Neural progenitor cell (in vitro differentiated cells): ENCODE data around the gene TUG1. TPM values are rescaled to one million over a fixed set of nuclear protein-coding genes. Genes with fewer than 3 reads are reported as not detected.

Experiments
- DNase-seq: peaks from one replicate; pipeline ENCODE4 v3.0.0-alpha.2; 2016; ENCODE audit warnings: low spot score
- H2AFZ ChIP-seq: fragments of 200-600 bp; sonication (generic); replicated peaks from 2 replicates; pipeline ENCODE4 v1.6.1; 2016; ENCODE audit warnings: antibody characterized with exemption
- H3F3A ChIP-seq: fragments of 200-600 bp; sonication (generic); 2 replicates; pipeline ENCODE4 v1.6.1; 2016; ENCODE audit warnings: antibody characterized with exemption, low read depth
- H3K27ac ChIP-seq: fragments of 200-600 bp; sonication (generic); 2 replicates; pipeline ENCODE4 v1.5.1; 2016; ENCODE audit warnings: mild to moderate bottlenecking
- H3K27me3 ChIP-seq: fragments of 200-600 bp; sonication (generic); 2 replicates; pipeline ENCODE4 v1.6.1; 2016; ENCODE audit warnings: mild to moderate bottlenecking, moderate library complexity
- H3K36me3 ChIP-seq: fragments of 200-600 bp; sonication (generic); 2 replicates; pipeline ENCODE4 v1.5.1; 2016
- H3K4me1 ChIP-seq: fragments of 200-600 bp; sonication (generic); 2 replicates; pipeline ENCODE4 v1.6.1; 2016; ENCODE audit warnings: mixed run types
- H3K4me2 ChIP-seq: fragments of 200-600 bp; sonication (generic); 2 replicates; pipeline ENCODE4 v1.6.1; 2016
- H3K4me3 ChIP-seq: fragments of 200-600 bp; sonication (generic); 2 replicates; pipeline ENCODE4 v1.5.1; 2016
- H3K79me2 ChIP-seq: fragments of 200-600 bp; sonication (generic); 2 replicates; pipeline ENCODE4 v1.6.1; 2016; ENCODE audit warnings: low read depth
- H3K9ac ChIP-seq: fragments of 200-600 bp; sonication (generic); 2 replicates; pipeline ENCODE4 v1.6.1; 2016
- H3K9me3 ChIP-seq: fragments of 200-600 bp; sonication (generic); 2 replicates; pipeline ENCODE4 v1.5.1; 2016; ENCODE audit warnings: low read depth
- H4K20me1 ChIP-seq: fragments of 200-600 bp; sonication (generic); 2 replicates; pipeline ENCODE4 v1.6.1; 2016; ENCODE audit warnings: low read depth
- H3K27ac Mint-ChIP-seq: 3 replicates; pipeline ENCODE4 v1.8.0; 2021; ENCODE audit warnings: mixed read lengths
- H3K27me3 Mint-ChIP-seq: 2 replicates; pipeline ENCODE4 v1.8.0; 2022; ENCODE audit warnings: low read depth, mild to moderate bottlenecking, inconsistent platforms, moderate library complexity, mixed read lengths; ENCODE audit not compliant: insufficient read depth
- H3K36me3 Mint-ChIP-seq: 3 replicates; pipeline ENCODE4 v1.8.0; 2021; ENCODE audit warnings: mixed read lengths
- H3K4me1 Mint-ChIP-seq: 3 replicates; pipeline ENCODE4 v1.8.0; 2021; ENCODE audit warnings: mixed read lengths
- H3K4me3 Mint-ChIP-seq: 3 replicates; pipeline ENCODE4 v1.8.0; 2021; ENCODE audit warnings: mild to moderate bottlenecking, moderate library complexity, mixed read lengths
- H3K9me3 Mint-ChIP-seq: 3 replicates; pipeline ENCODE4 v1.8.0; 2020; ENCODE audit warnings: mixed read lengths
- CTCF ChIP-seq: fragments of 200-600 bp; sonication (generic); IDR thresholded peaks from 2 replicates; pipeline ENCODE4 v1.5.1; 2017; ENCODE audit warnings: antibody characterized with exemption, mild to moderate bottlenecking
- EZH2 ChIP-seq: fragments of 200-600 bp; sonication (generic); IDR thresholded peaks from 2 replicates; pipeline ENCODE4 v1.6.1; 2017; ENCODE audit warnings: antibody characterized with exemption, mild to moderate bottlenecking, moderate library complexity
- EZH2phosphoT487 ChIP-seq: fragments of 200-600 bp; sonication (generic); IDR thresholded peaks from 2 replicates; pipeline ENCODE4 v1.6.1; 2017; ENCODE audit warnings: antibody characterized with exemption
- total RNA-seq: library from RNA; depleted of rRNA; stranded (reverse); fragments of >200 nt; gene quantifications from 2 replicates; pipeline ENCODE4 v1.2.3, GENCODE V29; 2015; ENCODE audit warnings: low replicate concordance

TUG1 gene
- total RNA-seq, 1 donor from 2014 or later = 136 TPM

GRCh38 chr22:30925667-30926066 is 43.4 kb upstream of the TUG1 start:
- Histone ChIP-seq H3K4me2 (no peak overlapping the region), H2AFZ (no peak overlapping the region), H3K27ac (no peak overlapping the region), H3K4me3 (no peak overlapping the region), H4K20me1 (peaks cover 2% of the 10 kb centered on the region), H3K79me2 (no peaks in the 10 kb centered on the region), H3F3A (peaks cover 9% of the 10 kb centered on the region), H3K27me3 (no peaks in the 10 kb centered on the region), H3K9ac (no peak overlapping the region), H3K9me3 (no peaks in the 10 kb centered on the region), H3K36me3 (peaks cover 4% of the 10 kb centered on the region), H3K4me1 (peaks cover 4% of the 10 kb centered on the region)
- no peak overlapping the region for H3K27ac Mint-ChIP-seq
- H3K9me3 Mint-ChIP-seq = no peaks in the 10 kb centered on the region
- peaks cover 28% of the 10 kb centered on the region for H3K36me3 Mint-ChIP-seq
- no peak for TF ChIP-seq CTCF
- no peak for TF ChIP-seq EZH2phosphoT487
- no peak for TF ChIP-seq EZH2
- no peaks in the 10 kb centered on the region for H3K4me1 Mint-ChIP-seq
- DNase-seq = no peak
- H3K27me3 Mint-ChIP-seq = peaks cover 2% of the 10 kb centered on the region
- H3K4me3 Mint-ChIP-seq = no peak overlapping the region

- no peaks in the 10 kb centered on the region for H3K79me2 ChIP-seq
- H3K4me2 ChIP-seq = no peak overlapping the region
- no peak overlapping the region for H3K4me3 Mint-ChIP-seq
- H3K27ac ChIP-seq = no peak overlapping the region
- peaks cover under 1% of the 10 kb centered on the region for H3F3A ChIP-seq
- no peaks in the 10 kb centered on the region for H3K9me3 ChIP-seq
- peaks cover 35% of the 10 kb centered on the region for H3K36me3 Mint-ChIP-seq
- no peaks in the 10 kb centered on the region for H3K27me3 ChIP-seq
- TF ChIP-seq CTCF = no peak
- TF ChIP-seq EZH2 = no peak
- TF ChIP-seq EZH2phosphoT487 = no peak
- H4K20me1 ChIP-seq = peaks cover 2% of the 10 kb centered on the region
- no peak overlapping the region for H3K27ac Mint-ChIP-seq
- H3K4me3 ChIP-seq = no peak overlapping the region
- peaks cover 2% of the 10 kb centered on the region for H3K27me3 Mint-ChIP-seq
- no peak for DNase-seq
- no peak overlapping the region for H3K9ac ChIP-seq
- H2AFZ ChIP-seq = no peak overlapping the region
- H3K9me3 Mint-ChIP-seq = no peaks in the 10 kb centered on the region
- H3K4me1 Mint-ChIP-seq = no peaks in the 10 kb centered on the region
- peaks cover 3% of the 10 kb centered on the region for H3K4me1 ChIP-seq
- peaks cover 4% of the 10 kb centered on the region for H3K36me3 ChIP-seq
Observed at GRCh38 chr22:30926706-30927105, 42.4 kb upstream of the TUG1 start.

- no peaks in the 10 kb centered on the region for H3K4me1 ChIP-seq
- peaks cover 2% of the 10 kb centered on the region for H4K20me1 ChIP-seq
- H3K4me2 ChIP-seq = no peak overlapping the region
- no peak overlapping the region for H3K27ac ChIP-seq
- no peak for DNase-seq
- no peaks in the 10 kb centered on the region for H3K27me3 ChIP-seq
- no peak overlapping the region for H3K9ac ChIP-seq
- H3K27me3 Mint-ChIP-seq = peaks cover 2% of the 10 kb centered on the region
- H3K36me3 Mint-ChIP-seq = peaks cover 43% of the 10 kb centered on the region
- TF ChIP-seq EZH2 (no peak), CTCF (no peak), EZH2phosphoT487 (no peak)
- no peaks in the 10 kb centered on the region for H3F3A ChIP-seq
- H3K9me3 ChIP-seq = no peaks in the 10 kb centered on the region
- H3K4me1 Mint-ChIP-seq = no peaks in the 10 kb centered on the region
- no peak overlapping the region for H2AFZ ChIP-seq
- H3K4me3 ChIP-seq = no peak overlapping the region
- H3K27ac Mint-ChIP-seq = no peak overlapping the region
- H3K79me2 ChIP-seq = no peaks in the 10 kb centered on the region
- H3K4me3 Mint-ChIP-seq = no peak overlapping the region
- H3K9me3 Mint-ChIP-seq = no peaks in the 10 kb centered on the region
- H3K36me3 ChIP-seq = peaks cover 4% of the 10 kb centered on the region
Observed at GRCh38 chr22:30927806-30928205, 41.3 kb upstream of the TUG1 start.
